HepG2 (cell line): ENCODE measurements around the gene SYNGR2. TPM values are rescaled to one million over a fixed set of nuclear protein-coding genes. Genes with fewer than 3 reads are reported as not detected.

Experiments
- ATAC-seq: fragments of 200-7000 bp; cut with Tn5 transposase; 3 replicates; pipeline ENCODE4 v1.9.1; 2020; ENCODE audit warnings: mild to moderate bottlenecking, moderate library complexity
- BruUV-seq: library from RNA; stranded (reverse); fragments of 400-500 nt; replicated peaks from 2 replicates; lab custom pipeline; 2021; lab: Mats Ljungman, UMichigan
- CTCF ChIA-PET: fragments of 300-600 bp; formaldehyde crosslinking; extraction: SDS; loops from one replicate; lab custom pipeline; 2021; ENCODE audit warnings: low total read pairs, inconsistent platforms, low intra/inter-chr PET ratio; lab: Yijun Ruan, JAX
- POLR2A ChIA-PET: fragments of 350-600 bp; sonication (Branson Sonifier 250); formaldehyde crosslinking; loops from one replicate; lab custom pipeline; 2020; ENCODE audit warnings: antibody characterized with exemption, inconsistent platforms; lab: Yijun Ruan, JAX
- DNase-seq: peaks from one replicate; pipeline ENCODE4 v3.0.0-alpha.2; 2015; ENCODE audit warnings: low spot score
- FAIRE-seq: peaks from 3 replicates; lab custom pipeline; 2011; peaks lifted over from hg19 to GRCh38; lab: Jason Lieb, UNC
- H2AFZ ChIP-seq: one replicate; pipeline ENCODE4 v1.6.1; 2011; ENCODE audit warnings: low read length, inconsistent platforms
- H3K27ac ChIP-seq: fragments of 300-600 bp; 3 replicates; pipeline ENCODE4 v1.8.0; 2011; ENCODE audit warnings: mixed run types, mild to moderate bottlenecking, mixed read lengths, low read length, inconsistent platforms; ENCODE audit not compliant: insufficient read depth; ENCODE audit errors: extremely low read length
- H3K27me3 ChIP-seq, 2 experiments: fragments of 200-600 bp in 1 of 2; 2 replicates in 1 of 2; 3 replicates in 1 of 2; pipeline versions ENCODE4 v1.6.0 to v1.8.0; 2011; ENCODE audit warnings: low read length in 2 of 2, mild to moderate bottlenecking in 2 of 2, moderate library complexity in 2 of 2, inconsistent platforms in 1 of 2; ENCODE audit not compliant: insufficient read depth in 2 of 2, control insufficient read depth in 1 of 2
- H3K36me3 ChIP-seq, 2 experiments: fragments of 200-600 bp in 1 of 2; replicated peaks in 1 of 2; 2 replicates in 1 of 2; 3 replicates in 1 of 2; pipeline versions ENCODE4 v1.5.1 to v1.8.0; 2011; ENCODE audit warnings: low read length in 2 of 2, inconsistent platforms in 1 of 2; ENCODE audit not compliant: insufficient read depth in 2 of 2, control insufficient read depth in 1 of 2
- H3K4me1 ChIP-seq: 2 replicates; pipeline ENCODE4 v1.5.1; 2012; ENCODE audit warnings: low read length, inconsistent platforms; ENCODE audit not compliant: insufficient read depth
- H3K4me2 ChIP-seq: 2 replicates; pipeline ENCODE4 v1.6.0; 2011; ENCODE audit warnings: low read depth, low read length, inconsistent platforms
- H3K4me3 ChIP-seq, 3 experiments: fragments of 200-600 bp in 1 of 3; sonication (generic), shearing (Covaris generic) in 1 of 3; replicated peaks in 1 of 3; 2 replicates each; pipeline ENCODE4 v1.5.1; 2011 to 2016; ENCODE audit warnings: low read length in 3 of 3, inconsistent platforms in 2 of 3, low read depth in 2 of 3, mild to moderate bottlenecking in 2 of 3, control low read depth in 1 of 3, mixed read lengths in 1 of 3; ENCODE audit not compliant: insufficient read depth in 1 of 3
- H3K79me2 ChIP-seq: one replicate; pipeline ENCODE4 v1.6.1; 2011; ENCODE audit warnings: low read length, inconsistent platforms; ENCODE audit not compliant: insufficient read depth
- H3K9ac ChIP-seq: 2 replicates; pipeline ENCODE4 v1.6.0; 2011; ENCODE audit warnings: mild to moderate bottlenecking, low read depth, low read length, inconsistent platforms; ENCODE audit not compliant: insufficient read depth
- H3K9me3 ChIP-seq: 2 replicates; pipeline ENCODE4 v1.5.1; 2012; ENCODE audit warnings: mild to moderate bottlenecking, low read length
- H4K20me1 ChIP-seq: 2 replicates; pipeline ENCODE4 v1.6.0; 2011; ENCODE audit warnings: inconsistent platforms, mild to moderate bottlenecking, low read length, moderate library complexity; ENCODE audit not compliant: insufficient read depth
- GATAD2A ChIP-seq: IDR thresholded peaks from 2 replicates; pipeline ENCODE4 v1.6.1; 2016
- MEIS1 ChIP-seq: sonication (generic); formaldehyde crosslinking; IDR thresholded peaks from 2 replicates; pipeline ENCODE4 v1.9.0; 2021; ENCODE audit warnings: mild to moderate bottlenecking, missing genetic modification reagents, moderate library complexity, borderline replicate concordance
- MYPOP ChIP-seq: sonication (generic); formaldehyde crosslinking; IDR thresholded peaks from 2 replicates; pipeline ENCODE4 v1.8.1; 2023; ENCODE audit warnings: mild to moderate bottlenecking, moderate library complexity, missing genetic modification reagents
- ZNF12 ChIP-seq: sonication (generic); formaldehyde crosslinking; IDR thresholded peaks from 2 replicates; pipeline ENCODE4 v1.5.0; 2020; ENCODE audit warnings: missing genetic modification reagents
- ZNF263 ChIP-seq: sonication (generic); formaldehyde crosslinking; IDR thresholded peaks from 2 replicates; pipeline ENCODE4 v1.4.0; 2020; ENCODE audit warnings: missing genetic modification reagents
- ZNF337 ChIP-seq: sonication (generic); formaldehyde crosslinking; IDR thresholded peaks from 2 replicates; pipeline ENCODE4 v1.5.1; 2020; ENCODE audit warnings: missing genetic modification reagents, low read depth, mild to moderate bottlenecking, borderline replicate concordance
- ZNF441 ChIP-seq: sonication (generic); formaldehyde crosslinking; IDR thresholded peaks from 2 replicates; pipeline ENCODE4 v1.7.0; 2021; ENCODE audit warnings: missing genetic modification reagents, borderline replicate concordance
- ZNF543 ChIP-seq: sonication (generic); formaldehyde crosslinking; IDR thresholded peaks from 2 replicates; pipeline ENCODE4 v1.4.0; 2020; ENCODE audit warnings: mild to moderate bottlenecking, missing genetic modification reagents
- ZNF556 ChIP-seq: sonication (generic); formaldehyde crosslinking; IDR thresholded peaks from 2 replicates; pipeline ENCODE4 v1.4.0; 2020; ENCODE audit warnings: mild to moderate bottlenecking, missing genetic modification reagents, borderline replicate concordance
- WGBS: methylation state at CpG from one replicate; pipeline ENCODE4 v1.1.6; 2017; ENCODE audit warnings: low lambda C conversion rate; 5-methylcytosine and 5-hydroxymethylcytosine counted together
- in situ Hi-C: cut with HindIII; loops from 2 replicates; pipeline ENCODE4 v1.10.0; 2017; ENCODE audit warnings: low pct_unique_long_range_greater_than_20kb; ENCODE audit not compliant: extremely low pct_ligation_motif_present
- intact Hi-C: fragments of 100-400 bp; cut with micrococcal nuclease; formaldehyde crosslinking; loops from one replicate; pipeline ENCODE4 v1.10.0; 2022; ENCODE audit not compliant: unreplicated experiment
- polyA plus RNA-seq, 8 experiments: library from polyadenylated mRNA; depleted of rRNA in 3 of 8; stranded (reverse) in 7 of 8; unstranded in 1 of 8; fragments of >200 nt; fragmentation: Illumina TruSeq in 4 of 8; extraction: Trizol in 4 of 8; gene quantifications; 2 replicates each; pipeline versions ENCODE4 v1.2.1 to v1.2.3, GENCODE V29; 2011 to 2016; ENCODE audit warnings: low read depth in 4 of 8, missing spikeins in 1 of 8, mixed read lengths in 1 of 8; ENCODE audit not compliant: insufficient read depth in 1 of 8
- total RNA-seq, 5 experiments: library from RNA; depleted of rRNA; stranded (reverse); fragments of >200 nt; fragmentation: Illumina TruSeq; extraction: Trizol; gene quantifications; 2 replicates each; pipeline ENCODE4 v1.2.3, GENCODE V29; 2016; ENCODE audit warnings: low read depth in 1 of 5
- TF ChIP-seq, protein P1 (sequence below): sonication (generic); formaldehyde crosslinking; IDR thresholded peaks from 2 replicates; pipeline ENCODE4 v1.5.1; 2020; ENCODE audit warnings: mild to moderate bottlenecking, moderate library complexity, missing genetic modification reagents
- TF ChIP-seq, protein P2 (sequence below): IDR thresholded peaks from 2 replicates; pipeline ENCODE4 v1.6.1; 2012; ENCODE audit warnings: inconsistent platforms
- TF ChIP-seq, protein P3 (sequence below): sonication (generic); formaldehyde crosslinking; IDR thresholded peaks from 2 replicates; pipeline ENCODE4 v1.5.1; 2020; ENCODE audit warnings: mild to moderate bottlenecking, missing genetic modification reagents, moderate library complexity
- TF ChIP-seq, protein P4 (sequence below): sonication (generic); formaldehyde crosslinking; IDR thresholded peaks from 2 replicates; pipeline ENCODE4 v1.8.0; 2022; ENCODE audit warnings: mild to moderate bottlenecking, missing genetic modification reagents, borderline replicate concordance

SYNGR2 gene
- total and polyA plus RNA-seq, 2 of the 13 experiments (the other 11 are each of a cell fraction or from before 2014, with no cell fraction given) = 46.7 to 170 TPM

DNA sequence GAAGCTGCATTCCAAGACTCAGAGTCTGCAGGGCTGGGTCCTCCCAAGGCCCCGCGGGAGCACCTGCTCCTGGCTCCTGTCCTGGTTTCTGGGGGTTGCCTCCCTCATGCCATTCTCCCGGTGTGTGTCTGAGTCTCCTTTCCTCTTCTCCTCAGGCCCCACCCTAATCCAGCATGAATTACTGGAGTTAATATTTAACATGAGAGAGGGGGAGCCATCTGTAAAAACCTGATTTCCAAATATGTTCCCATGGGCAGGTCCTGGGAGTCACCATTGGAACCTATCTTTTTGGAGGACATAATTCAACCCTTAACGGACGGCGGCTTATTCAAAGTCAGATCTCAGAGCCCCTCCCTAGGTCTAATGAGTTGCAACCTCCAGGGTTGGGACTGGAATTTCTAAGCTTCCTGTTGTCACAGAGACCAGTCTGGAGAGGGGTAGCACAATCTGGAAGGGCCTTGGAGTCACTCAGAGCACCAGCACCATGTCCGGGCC, 16.8 kb upstream of the SYNGR2 start:
- 2% methylated on average over 6 of the region's 7 CpGs for WGBS
- 0 out of 5 replicates have a peak, but pooled peaks cover 0 to 2% of the 10 kb centered on the region in 2 experiments for H3K27me3 ChIP-seq
- DNase-seq (peak; percentile 70), ATAC-seq (peak; percentile 56), FAIRE-seq (no peak)
- ChIA-PET CTCF (no interaction called here), POLR2A (interaction anchor here (0.6 to 1.6 kb wide), 5 partner anchors 9 to 193 kb away, joined by 3 to 4 read pairs (median 3); partner anchors contain the start of gene TNRC6C)
- H3K9me3 ChIP-seq = no peaks in the 10 kb centered on the region
- no TSS peak for BruUV-seq
- H3K79me2 ChIP-seq = no peaks in the 10 kb centered on the region
- no peak overlapping the region for H2AFZ ChIP-seq
- in situ Hi-C loops = no loop called here
- no peaks in the 10 kb centered on the region for H3K36me3 ChIP-seq
- H3K4me2 ChIP-seq = peak overlapping the region; percentile 83
- H4K20me1 ChIP-seq = no peaks in the 10 kb centered on the region
- peaks cover 54% of the 10 kb centered on the region for H3K4me1 ChIP-seq
- peak overlapping the region; percentile 24; the same call in 1 of the 2 replicates for H3K9ac ChIP-seq
- no peak overlapping the region for H3K27ac ChIP-seq
- intact Hi-C loops = no loop called here
- peak overlapping the region in 2 of 3 experiments; percentile 23 to 58; a peak in 3 of 6 replicates for H3K4me3 ChIP-seq
- 0 out of 2 replicates have a peak, but pooled peaks have one; percentile 38 for TF ChIP-seq ZNF12 (CRISPR knock-in tag)
- no peak for TF ChIP-seq MEIS1 (CRISPR knock-in tag)
- TF ChIP-seq GATAD2A (CRISPR knock-in tag) = 0 out of 2 replicates have a peak, but pooled peaks have one; percentile 10
- TF ChIP-seq, protein P1, sequence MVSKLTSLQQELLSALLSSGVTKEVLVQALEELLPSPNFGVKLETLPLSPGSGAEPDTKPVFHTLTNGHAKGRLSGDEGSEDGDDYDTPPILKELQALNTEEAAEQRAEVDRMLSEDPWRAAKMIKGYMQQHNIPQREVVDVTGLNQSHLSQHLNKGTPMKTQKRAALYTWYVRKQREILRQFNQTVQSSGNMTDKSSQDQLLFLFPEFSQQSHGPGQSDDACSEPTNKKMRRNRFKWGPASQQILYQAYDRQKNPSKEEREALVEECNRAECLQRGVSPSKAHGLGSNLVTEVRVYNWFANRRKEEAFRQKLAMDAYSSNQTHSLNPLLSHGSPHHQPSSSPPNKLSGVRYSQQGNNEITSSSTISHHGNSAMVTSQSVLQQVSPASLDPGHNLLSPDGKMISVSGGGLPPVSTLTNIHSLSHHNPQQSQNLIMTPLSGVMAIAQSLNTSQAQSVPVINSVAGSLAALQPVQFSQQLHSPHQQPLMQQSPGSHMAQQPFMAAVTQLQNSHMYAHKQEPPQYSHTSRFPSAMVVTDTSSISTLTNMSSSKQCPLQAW (CRISPR knock-in tag) = 0 out of 2 replicates have a peak, but pooled peaks have one; percentile 49
- TF ChIP-seq, protein P2, sequence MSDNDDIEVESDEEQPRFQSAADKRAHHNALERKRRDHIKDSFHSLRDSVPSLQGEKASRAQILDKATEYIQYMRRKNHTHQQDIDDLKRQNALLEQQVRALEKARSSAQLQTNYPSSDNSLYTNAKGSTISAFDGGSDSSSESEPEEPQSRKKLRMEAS = 0 out of 2 replicates have a peak, but pooled peaks have one; percentile 15
- TF ChIP-seq, protein P3, sequence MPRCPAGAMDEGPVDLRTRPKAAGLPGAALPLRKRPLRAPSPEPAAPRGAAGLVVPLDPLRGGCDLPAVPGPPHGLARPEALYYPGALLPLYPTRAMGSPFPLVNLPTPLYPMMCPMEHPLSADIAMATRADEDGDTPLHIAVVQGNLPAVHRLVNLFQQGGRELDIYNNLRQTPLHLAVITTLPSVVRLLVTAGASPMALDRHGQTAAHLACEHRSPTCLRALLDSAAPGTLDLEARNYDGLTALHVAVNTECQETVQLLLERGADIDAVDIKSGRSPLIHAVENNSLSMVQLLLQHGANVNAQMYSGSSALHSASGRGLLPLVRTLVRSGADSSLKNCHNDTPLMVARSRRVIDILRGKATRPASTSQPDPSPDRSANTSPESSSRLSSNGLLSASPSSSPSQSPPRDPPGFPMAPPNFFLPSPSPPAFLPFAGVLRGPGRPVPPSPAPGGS (CRISPR knock-in tag) = 0 out of 2 replicates have a peak, but pooled peaks have one; percentile 8
- peak; percentile 53; the same call in 1 of the 2 replicates for TF ChIP-seq ZNF543
- no peak for TF ChIP-seq ZNF441 (CRISPR knock-in tag)
- TF ChIP-seq, protein P4, sequence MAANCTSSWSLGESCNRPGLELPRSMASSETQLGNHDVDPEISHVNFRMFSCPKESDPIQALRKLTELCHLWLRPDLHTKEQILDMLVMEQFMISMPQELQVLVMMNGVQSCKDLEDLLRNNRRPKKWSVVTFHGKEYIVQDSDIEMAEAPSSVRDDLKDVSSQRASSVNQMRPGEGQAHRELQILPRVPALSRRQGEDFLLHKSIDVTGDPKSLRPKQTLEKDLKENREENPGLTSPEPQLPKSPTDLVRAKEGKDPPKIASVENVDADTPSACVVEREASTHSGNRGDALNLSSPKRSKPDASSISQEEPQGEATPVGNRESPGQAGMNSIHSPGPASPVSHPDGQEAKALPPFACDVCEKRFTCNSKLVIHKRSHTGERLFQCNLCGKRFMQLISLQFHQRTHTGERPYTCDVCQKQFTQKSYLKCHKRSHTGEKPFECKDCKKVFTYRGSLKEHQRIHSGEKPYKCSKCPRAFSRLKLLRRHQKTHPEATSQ = no peak
- 0 out of 2 replicates have a peak, but pooled peaks have one; percentile 14 for TF ChIP-seq MYPOP (CRISPR knock-in tag)
- peak; percentile 91 for TF ChIP-seq ZNF263
- TF ChIP-seq ZNF556 (CRISPR knock-in tag) = 0 out of 2 replicates have a peak, but pooled peaks have one; percentile 25
- peak; percentile 5; the same call in 1 of the 2 replicates for TF ChIP-seq ZNF337 (CRISPR knock-in tag)
